ENCODE results near the gene DYNLT4. TPM values are rescaled to one million over a fixed set of nuclear protein-coding genes. Genes with fewer than 3 reads are reported as not detected.

Gene DYNLT4
- total and polyA plus RNA-seq, 2 of the 13 experiments (the other 11 are each of a cell fraction or from before 2014, with no cell fraction given), result 0.77 TPM; not detected in 1

DNA sequence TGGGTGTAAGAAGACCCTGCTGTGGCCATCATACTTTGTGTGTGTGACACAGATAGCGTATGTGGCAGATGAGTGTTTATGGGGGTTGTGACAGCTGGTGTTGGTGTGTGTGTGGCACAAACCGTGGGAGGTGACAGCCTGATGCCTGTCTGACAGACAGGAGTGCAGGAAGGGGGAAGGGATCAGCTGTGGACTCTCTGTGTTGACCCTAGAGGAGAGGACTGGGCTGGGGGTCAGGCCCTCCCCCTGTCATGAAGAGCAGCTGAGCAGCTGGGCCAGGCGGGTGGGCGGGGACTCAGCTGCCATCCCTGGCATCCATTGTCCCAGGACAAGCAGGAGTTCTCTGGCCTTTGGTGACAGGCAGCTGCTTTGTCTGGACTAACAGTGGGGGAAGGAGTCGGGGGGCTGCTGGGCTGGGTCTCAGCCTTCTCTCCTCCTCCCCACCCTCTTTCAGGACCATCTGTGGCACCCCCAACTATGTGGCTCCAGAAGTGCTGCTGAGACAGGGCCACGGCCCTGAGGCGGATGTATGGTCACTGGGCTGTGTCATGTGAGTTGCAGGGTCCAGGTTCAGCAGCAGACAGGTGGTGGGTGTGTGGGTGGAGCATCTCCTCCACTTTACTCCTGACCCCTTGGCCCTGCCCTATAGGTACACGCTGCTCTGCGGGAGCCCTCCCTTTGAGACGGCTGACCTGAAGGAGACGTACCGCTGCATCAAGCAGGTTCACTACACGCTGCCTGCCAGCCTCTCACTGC lies 4.7 kb downstream of the DYNLT4 start (continued):
- TF ChIP-seq ZSCAN9 (CRISPR knock-in tag; IDR thresholded peaks at IDR 0.05; ENCODE audit: borderline replicate concordance) (no peak), JUNB (CRISPR knock-in tag; IDR thresholded peaks at IDR 0.05; ENCODE audit: borderline replicate concordance) (no peak), ZBTB1 (CRISPR knock-in tag; IDR thresholded peaks at IDR 0.05; ENCODE audit: borderline replicate concordance) (no peak), ASH2L (IDR thresholded peaks at IDR 0.05; ENCODE audit: insufficient read length, low read depth, low read length) (no peak), ZKSCAN1 (IDR thresholded peaks at IDR 0.05; ENCODE audit: low read length) (no peak), HOXD1 (CRISPR knock-in tag; IDR thresholded peaks at IDR 0.05) (no peak), KDM5B (CRISPR knock-in tag; IDR thresholded peaks at IDR 0.05; ENCODE audit: borderline replicate concordance) (peak; percentile 19; the same call in 1 of the 2 replicates), ZNF616 (CRISPR knock-in tag; IDR thresholded peaks at IDR 0.05; ENCODE audit: low read depth) (no peak)
- TF ChIP-seq, protein P1, sequence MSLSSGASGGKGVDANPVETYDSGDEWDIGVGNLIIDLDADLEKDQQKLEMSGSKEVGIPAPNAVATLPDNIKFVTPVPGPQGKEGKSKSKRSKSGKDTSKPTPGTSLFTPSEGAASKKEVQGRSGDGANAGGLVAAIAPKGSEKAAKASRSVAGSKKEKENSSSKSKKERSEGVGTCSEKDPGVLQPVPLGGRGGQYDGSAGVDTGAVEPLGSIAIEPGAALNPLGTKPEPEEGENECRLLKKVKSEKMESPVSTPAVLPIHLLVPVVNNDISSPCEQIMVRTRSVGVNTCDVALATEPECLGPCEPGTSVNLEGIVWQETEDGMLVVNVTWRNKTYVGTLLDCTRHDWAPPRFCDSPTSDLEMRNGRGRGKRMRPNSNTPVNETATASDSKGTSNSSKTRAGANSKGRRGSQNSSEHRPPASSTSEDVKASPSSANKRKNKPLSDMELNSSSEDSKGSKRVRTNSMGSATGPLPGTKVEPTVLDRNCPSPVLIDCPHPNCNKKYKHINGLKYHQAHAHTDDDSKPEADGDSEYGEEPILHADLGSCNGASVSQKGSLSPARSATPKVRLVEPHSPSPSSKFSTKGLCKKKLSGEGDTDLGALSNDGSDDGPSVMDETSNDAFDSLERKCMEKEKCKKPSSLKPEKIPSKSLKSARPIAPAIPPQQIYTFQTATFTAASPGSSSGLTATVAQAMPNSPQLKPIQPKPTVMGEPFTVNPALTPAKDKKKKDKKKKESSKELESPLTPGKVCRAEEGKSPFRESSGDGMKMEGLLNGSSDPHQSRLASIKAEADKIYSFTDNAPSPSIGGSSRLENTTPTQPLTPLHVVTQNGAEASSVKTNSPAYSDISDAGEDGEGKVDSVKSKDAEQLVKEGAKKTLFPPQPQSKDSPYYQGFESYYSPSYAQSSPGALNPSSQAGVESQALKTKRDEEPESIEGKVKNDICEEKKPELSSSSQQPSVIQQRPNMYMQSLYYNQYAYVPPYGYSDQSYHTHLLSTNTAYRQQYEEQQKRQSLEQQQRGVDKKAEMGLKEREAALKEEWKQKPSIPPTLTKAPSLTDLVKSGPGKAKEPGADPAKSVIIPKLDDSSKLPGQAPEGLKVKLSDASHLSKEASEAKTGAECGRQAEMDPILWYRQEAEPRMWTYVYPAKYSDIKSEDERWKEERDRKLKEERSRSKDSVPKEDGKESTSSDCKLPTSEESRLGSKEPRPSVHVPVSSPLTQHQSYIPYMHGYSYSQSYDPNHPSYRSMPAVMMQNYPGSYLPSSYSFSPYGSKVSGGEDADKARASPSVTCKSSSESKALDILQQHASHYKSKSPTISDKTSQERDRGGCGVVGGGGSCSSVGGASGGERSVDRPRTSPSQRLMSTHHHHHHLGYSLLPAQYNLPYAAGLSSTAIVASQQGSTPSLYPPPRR (CRISPR knock-in tag; IDR thresholded peaks at IDR 0.05; ENCODE audit: borderline replicate concordance), result no peak
- TF ChIP-seq, protein P2, sequence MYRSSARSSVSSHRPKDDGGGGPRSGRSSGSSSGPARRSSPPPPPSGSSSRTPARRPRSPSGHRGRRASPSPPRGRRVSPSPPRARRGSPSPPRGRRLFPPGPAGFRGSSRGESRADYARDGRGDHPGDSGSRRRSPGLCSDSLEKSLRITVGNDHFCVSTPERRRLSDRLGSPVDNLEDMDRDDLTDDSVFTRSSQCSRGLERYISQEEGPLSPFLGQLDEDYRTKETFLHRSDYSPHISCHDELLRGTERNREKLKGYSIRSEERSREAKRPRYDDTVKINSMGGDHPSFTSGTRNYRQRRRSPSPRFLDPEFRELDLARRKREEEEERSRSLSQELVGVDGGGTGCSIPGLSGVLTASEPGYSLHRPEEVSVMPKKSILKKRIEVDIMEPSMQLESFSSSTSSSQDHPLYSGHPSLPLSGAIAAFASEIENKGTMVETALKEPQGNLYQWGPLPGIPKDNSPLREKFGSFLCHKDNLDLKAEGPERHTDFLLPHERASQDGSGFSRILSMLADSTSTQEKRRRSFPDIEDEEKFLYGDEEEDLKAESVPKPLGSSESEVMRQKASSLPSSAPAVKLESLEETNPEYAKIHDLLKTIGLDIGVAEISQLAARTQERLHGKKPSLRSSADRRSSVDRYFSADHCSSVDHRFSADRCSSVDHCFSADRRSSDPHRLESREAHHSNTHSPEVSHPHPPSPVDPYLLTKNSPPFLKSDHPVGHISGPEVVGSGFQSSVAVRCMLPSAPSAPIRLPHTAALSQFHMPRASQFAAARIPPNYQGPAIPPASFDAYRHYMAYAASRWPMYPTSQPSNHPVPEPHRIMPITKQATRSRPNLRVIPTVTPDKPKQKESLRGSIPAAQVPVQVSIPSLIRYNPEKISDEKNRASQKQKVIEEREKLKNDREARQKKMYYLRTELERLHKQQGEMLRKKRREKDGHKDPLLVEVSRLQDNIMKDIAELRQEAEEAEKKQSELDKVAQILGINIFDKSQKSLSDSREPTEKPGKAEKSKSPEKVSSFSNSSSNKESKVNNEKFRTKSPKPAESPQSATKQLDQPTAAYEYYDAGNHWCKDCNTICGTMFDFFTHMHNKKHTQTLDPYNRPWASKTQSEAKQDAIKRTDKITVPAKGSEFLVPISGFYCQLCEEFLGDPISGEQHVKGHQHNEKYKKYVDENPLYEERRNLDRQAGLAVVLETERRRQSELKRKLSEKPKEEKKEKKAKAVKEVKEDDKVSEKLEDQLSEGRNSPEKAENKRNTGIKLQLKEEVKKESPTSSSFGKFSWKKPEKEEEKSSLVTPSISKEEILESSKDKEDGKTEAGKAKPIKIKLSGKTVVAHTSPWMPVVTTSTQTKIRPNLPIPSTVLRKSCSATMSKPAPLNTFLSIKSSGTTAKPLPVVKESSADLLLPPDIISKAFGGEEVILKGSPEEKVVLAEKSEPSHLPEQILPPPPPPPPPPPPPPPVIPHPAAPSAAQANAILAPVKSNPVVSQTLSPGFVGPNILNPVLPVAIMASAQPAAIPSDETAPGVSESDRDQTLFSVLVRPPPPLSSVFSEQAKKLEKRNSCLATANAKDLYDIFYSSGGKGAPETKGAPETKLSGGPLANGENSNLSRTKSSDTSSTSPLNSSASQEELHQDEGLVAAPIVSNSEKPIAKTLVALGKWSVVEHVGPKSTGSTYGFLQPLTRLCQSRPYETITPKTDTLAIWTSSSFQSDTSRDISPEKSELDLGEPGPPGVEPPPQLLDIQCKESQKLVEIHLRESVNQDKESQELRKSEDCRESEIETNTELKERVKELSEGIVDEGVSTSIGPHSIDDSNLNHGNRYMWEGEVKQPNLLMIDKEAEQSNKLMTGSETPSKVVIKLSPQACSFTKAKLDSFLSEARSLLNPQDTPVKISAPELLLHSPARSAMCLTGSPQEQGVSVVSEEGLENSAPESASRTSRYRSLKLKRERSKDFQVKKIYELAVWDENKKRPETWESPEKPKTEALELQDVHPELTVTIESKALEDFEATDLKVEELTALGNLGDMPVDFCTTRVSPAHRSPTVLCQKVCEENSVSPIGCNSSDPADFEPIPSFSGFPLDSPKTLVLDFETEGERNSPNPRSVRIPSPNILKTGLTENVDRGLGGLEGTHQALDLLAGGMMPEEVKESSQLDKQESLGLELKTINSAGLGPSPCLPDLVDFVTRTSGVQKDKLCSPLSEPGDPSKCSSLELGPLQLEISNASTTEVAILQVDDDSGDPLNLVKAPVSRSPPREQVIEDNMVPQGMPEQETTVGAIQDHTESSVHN (CRISPR knock-in tag; IDR thresholded peaks at IDR 0.05), result no peak
